A673 (cell line): Measurements from ENCODE around the gene GPR62. TPM values are rescaled to one million over a fixed set of nuclear protein-coding genes. Genes with fewer than 3 reads are reported as not detected.

Source experiments
- BruUV-seq: library from RNA; stranded (reverse); fragments of 400-500 nt; replicated peaks from 2 replicates; lab custom pipeline; 2021; lab: Mats Ljungman, UMichigan
- CTCF ChIA-PET: fragments of 300-600 bp; sonication (Branson Sonifier 250); formaldehyde crosslinking; loops from one replicate; lab custom pipeline; 2022; ENCODE audit warnings: antibody characterized with exemption; lab: Charles Lee
- POLR2A ChIA-PET: fragments of 300-600 bp; sonication (Branson Sonifier 250); formaldehyde crosslinking; loops from one replicate; lab custom pipeline; 2022; ENCODE audit warnings: antibody characterized with exemption; ENCODE audit not compliant: low non-redundant PET; lab: Charles Lee
- DNase-seq: peaks from one replicate; pipeline ENCODE4 v3.0.0-alpha.2; 2015; ENCODE audit warnings: low spot score
- H3K27ac ChIP-seq: fragments of 200-600 bp; sonication (generic); 2 replicates; pipeline ENCODE4 v1.5.1; 2016; ENCODE audit warnings: mixed run types, low read depth, mild to moderate bottlenecking, mixed read lengths, antibody characterized with exemption, low read length; ENCODE audit not compliant: poor library complexity, severe bottlenecking
- H3K27me3 ChIP-seq: fragments of 200-600 bp; sonication (generic); replicated peaks from 2 replicates; pipeline ENCODE4 v1.6.1; 2017; ENCODE audit warnings: mixed run types, low read depth, mild to moderate bottlenecking, mixed read lengths, antibody characterized with exemption, low read length; ENCODE audit not compliant: insufficient read depth, poor library complexity
- H3K36me3 ChIP-seq: fragments of 200-600 bp; sonication (generic); 2 replicates; pipeline ENCODE4 v1.6.1; 2016; ENCODE audit warnings: mixed run types, mild to moderate bottlenecking, mixed read lengths, antibody characterized with exemption, low read length; ENCODE audit not compliant: insufficient read depth, poor library complexity, severe bottlenecking
- H3K4me1 ChIP-seq: fragments of 200-600 bp; sonication (generic); 2 replicates; pipeline ENCODE4 v1.6.1; 2017; ENCODE audit warnings: mixed run types, mild to moderate bottlenecking, mixed read lengths, antibody characterized with exemption, low read length; ENCODE audit not compliant: insufficient read depth, poor library complexity, severe bottlenecking
- H3K4me3 ChIP-seq: fragments of 200-600 bp; sonication (generic); 2 replicates; pipeline ENCODE4 v1.5.1; 2016; ENCODE audit warnings: low read depth, mixed run types, mild to moderate bottlenecking, mixed read lengths, low read length; ENCODE audit not compliant: poor library complexity, severe bottlenecking
- H3K9me3 ChIP-seq: fragments of 200-600 bp; sonication (generic); 2 replicates; pipeline ENCODE4 v1.6.1; 2016; ENCODE audit warnings: mixed run types, low read depth, mild to moderate bottlenecking, mixed read lengths, antibody characterized with exemption, low read length; ENCODE audit not compliant: poor library complexity, severe bottlenecking
- CTCF ChIP-seq: fragments of 300-800, 200-600 bp; sonication (generic); conservative IDR thresholded peaks from 2 replicates; pipeline ENCODE4 v1.5.1; 2017; ENCODE audit warnings: low read depth, mild to moderate bottlenecking, antibody characterized with exemption, low read length, moderate library complexity, mixed read lengths
- EZH2 ChIP-seq: fragments of 200-600 bp; sonication (generic); IDR thresholded peaks from 2 replicates; pipeline ENCODE4 v1.6.1; 2017; ENCODE audit warnings: borderline replicate concordance, low read depth, mild to moderate bottlenecking, mixed read lengths, antibody characterized with exemption, low read length; ENCODE audit not compliant: poor library complexity, severe bottlenecking
- intact Hi-C: fragments of 100-400 bp; cut with micrococcal nuclease; formaldehyde crosslinking; loops from one replicate; pipeline ENCODE4 v1.10.0; 2022; ENCODE audit not compliant: unreplicated experiment
- total RNA-seq: library from RNA; stranded (reverse); gene quantifications from 2 replicates; pipeline ENCODE4 v1.2.3, GENCODE V29; 2021

Gene GPR62
- total RNA-seq, 1 experiment from 2014 or later: not detected

- H3K4me3 ChIP-seq: no peak overlapping the region
- TF ChIP-seq EZH2 (no peak), CTCF (no peak)
- H3K9me3 ChIP-seq: no peaks in the 10 kb centered on the region
- ChIA-PET POLR2A (interaction anchor here (0.6 kb wide), 1 partner anchor 45 kb away, joined by 3 read pairs; no protein-coding TSS in a partner anchor), CTCF (interaction anchor here (0.5 to 1.0 kb wide), 2 partner anchors 47 to 50 kb away, joined by 3 to 4 read pairs; no protein-coding TSS in a partner anchor)
- intact Hi-C loops: no loop called here
- H3K27me3 ChIP-seq: no peaks in the 10 kb centered on the region
- BruUV-seq: no TSS peak
- H3K27ac ChIP-seq: no peak overlapping the region
- no peaks in the 10 kb centered on the region for H3K36me3 ChIP-seq
- peaks cover 18% of the 10 kb centered on the region for H3K4me1 ChIP-seq
- DNase-seq: peak; percentile 78
Measured at GRCh38 chr3:52005571-52005986, 50.4 kb downstream of the GPR62 start.

GRCh38 chr3:52006017-52006819 lies 51.0 kb downstream of the GPR62 start:
- Histone ChIP-seq H3K27me3 (no peaks in the 10 kb centered on the region), H3K27ac (no peak overlapping the region), H3K36me3 (no peaks in the 10 kb centered on the region), H3K4me3 (no peak overlapping the region), H3K9me3 (no peaks in the 10 kb centered on the region), H3K4me1 (peaks cover 18% of the 10 kb centered on the region)
- TF ChIP-seq CTCF (no peak), EZH2 (no peak)
- no TSS peak for BruUV-seq
- intact Hi-C loops: no loop called here
- no peak for DNase-seq
- ChIA-PET CTCF (interaction anchor here (1.0 kb wide), 1 partner anchor 47 kb away, joined by 3 read pairs; no protein-coding TSS in a partner anchor), POLR2A (no interaction called here)

GRCh38 chr3:52006820-52007133 lies 51.6 kb downstream of the GPR62 start:
- no peak for DNase-seq
- Histone ChIP-seq H3K36me3 (no peaks in the 10 kb centered on the region), H3K4me3 (no peak overlapping the region), H3K9me3 (no peaks in the 10 kb centered on the region), H3K4me1 (peaks cover 18% of the 10 kb centered on the region), H3K27me3 (no peaks in the 10 kb centered on the region), H3K27ac (no peak overlapping the region)
- intact Hi-C loops: no loop called here
- no TSS peak for BruUV-seq
- POLR2A ChIA-PET: no interaction called here
- CTCF ChIA-PET: no interaction called here
- no peak for TF ChIP-seq EZH2
- TF ChIP-seq CTCF: no peak

Other genes starting within 250 kb of the GPR62 start
- 2.9 and 5.6 TPM in 2 replicates for gene GRM2, start 248.3 kb upstream of the GPR62 start, total RNA-seq
- gene IQCF6, start 176.1 kb upstream of the GPR62 start, total RNA-seq: not detected in 2 replicates
- not detected in 2 replicates for gene IQCF2, start 93.8 kb upstream of the GPR62 start, total RNA-seq
- not detected in 2 replicates for gene IQCF5, start 79.8 kb upstream of the GPR62 start, total RNA-seq
- gene IQCF1, start 52.0 kb upstream of the GPR62 start, total RNA-seq: not detected in 2 replicates
- 25.9 and 32.3 TPM in 2 replicates for gene RRP9, start 13.5 kb upstream of the GPR62 start, total RNA-seq
- gene PARP3, start 13.0 kb upstream of the GPR62 start, total RNA-seq: 3.4 and 4.0 TPM in 2 replicates
- 5.3 and 8.1 TPM in 2 replicates for gene PCBP4, start 12.1 kb downstream of the GPR62 start, total RNA-seq
- gene ABHD14B, start 18.7 kb downstream of the GPR62 start, total RNA-seq: 7.3 and 11.4 TPM in 2 replicates
- gene ABHD14A, start 19.7 kb downstream of the GPR62 start, total RNA-seq: 3.7 and 5.6 TPM in 2 replicates
- gene ACY1, start 28.2 kb downstream of the GPR62 start, total RNA-seq: 6.4 and 9.3 TPM in 2 replicates
- gene RPL29, start 40.5 kb downstream of the GPR62 start, total RNA-seq: 613 and 624 TPM in 2 replicates
- 17.2 and 20.1 TPM in 2 replicates for gene DUSP7, start 101.2 kb downstream of the GPR62 start, total RNA-seq
- 16.1 and 17.8 TPM in 2 replicates for gene POC1A, start 199.0 kb downstream of the GPR62 start, total RNA-seq
- gene ALAS1, start 242.8 kb downstream of the GPR62 start, total RNA-seq: 52.2 and 58.6 TPM in 2 replicates